GM19035 (cell line): ENCODE results near the gene MAP3K13.
"Not testable (repeated sequence)": the region's sequence is repeated elsewhere in the genome, so short reads cannot be mapped to it uniquely, and the experiment has no call there.

Experiments used
- ATAC-seq: cut with Tn5 transposase; IDR thresholded peaks from one replicate; pipeline ENCODE4 v1.9.1; 2021; ENCODE audit not compliant: unreplicated experiment

MAP3K13 gene

DNA sequence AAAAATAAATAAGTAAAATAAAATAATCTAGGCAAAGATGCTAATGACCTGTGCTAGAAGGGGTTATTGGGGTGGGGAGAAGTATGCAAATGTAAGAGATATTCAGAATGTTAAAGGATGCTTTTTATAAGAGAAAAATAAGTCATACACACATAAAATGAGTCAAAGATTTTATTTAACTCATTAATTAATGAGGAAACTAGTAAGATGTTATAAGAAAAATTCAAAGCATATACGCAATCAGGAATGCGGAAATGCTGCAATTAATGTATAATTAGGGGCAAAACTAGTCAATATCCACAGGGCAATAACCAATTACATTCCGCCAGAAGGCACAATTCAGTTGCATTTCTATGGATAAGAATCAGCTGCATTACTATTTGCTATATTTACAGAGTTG lies 30.1 kb downstream of the MAP3K13 start:
- no peak for ATAC-seq

DNA sequence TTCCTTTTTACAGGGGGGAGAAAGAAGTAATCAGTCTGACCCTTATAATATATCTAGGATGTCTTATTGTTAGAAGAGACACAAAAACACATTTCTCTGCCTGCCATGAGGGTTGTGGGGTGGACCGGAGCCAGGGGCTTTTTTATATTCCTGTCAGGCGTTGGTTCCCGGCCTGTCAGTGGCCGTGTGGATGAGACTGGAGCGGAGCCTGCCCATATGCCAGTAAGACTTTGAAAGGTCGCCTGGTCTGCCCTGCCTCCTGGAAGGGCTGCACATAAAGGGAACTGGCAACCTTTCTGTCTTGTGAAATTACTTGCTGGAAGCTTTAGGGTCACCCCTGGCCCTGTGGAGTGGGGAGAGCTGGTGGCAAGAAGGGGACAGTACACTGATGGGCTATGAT lies 34.7 kb downstream of the MAP3K13 start:
- no peak for ATAC-seq

DNA sequence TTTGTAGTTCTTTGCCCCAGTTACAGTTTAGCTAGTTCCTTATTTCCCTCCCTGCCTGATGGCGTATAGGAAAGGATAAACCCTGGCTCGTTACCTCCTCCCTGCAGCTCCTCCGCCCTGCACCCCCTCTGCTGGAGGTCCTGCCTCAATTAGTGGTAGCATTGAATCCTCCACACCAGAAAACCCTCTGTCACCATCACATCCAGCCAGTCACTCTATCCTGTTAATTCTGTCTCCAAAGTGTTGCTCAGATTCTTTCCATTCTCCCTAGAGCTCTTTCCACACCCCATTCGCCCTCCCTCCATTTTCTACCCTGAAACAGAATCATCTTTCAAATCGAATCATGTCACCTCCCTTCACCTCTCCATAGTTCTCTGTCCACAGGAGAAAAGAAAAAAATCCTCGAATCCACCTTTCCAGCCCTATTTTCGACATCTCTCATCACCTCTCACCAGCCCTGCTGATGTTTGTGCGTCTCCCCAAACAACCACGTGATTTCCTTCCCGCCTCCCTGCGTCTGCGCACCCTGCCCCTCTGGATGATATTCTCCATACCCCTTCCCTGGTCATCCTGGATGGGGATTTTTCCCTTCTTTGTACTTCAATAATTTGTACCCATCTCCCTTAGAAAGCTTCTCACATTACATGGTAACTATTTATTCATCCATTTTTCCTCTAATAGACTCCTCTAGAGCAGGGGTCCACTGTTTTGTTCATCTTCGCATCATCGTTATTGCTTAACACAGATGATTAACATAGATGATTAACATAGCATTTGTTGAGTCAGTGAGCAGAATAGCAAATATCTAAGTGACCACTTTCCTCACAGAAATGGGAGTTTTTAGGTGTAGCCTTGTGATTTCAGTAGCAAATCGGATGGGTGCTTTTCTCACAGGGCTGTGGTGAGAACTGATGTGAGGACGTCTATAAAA lies 37.1 kb downstream of the MAP3K13 start:
- no peak for ATAC-seq

- ATAC-seq, result no peak
Observed at GRCh38 chr3:185400866-185401265, 37.9 kb downstream of the MAP3K13 start.

DNA sequence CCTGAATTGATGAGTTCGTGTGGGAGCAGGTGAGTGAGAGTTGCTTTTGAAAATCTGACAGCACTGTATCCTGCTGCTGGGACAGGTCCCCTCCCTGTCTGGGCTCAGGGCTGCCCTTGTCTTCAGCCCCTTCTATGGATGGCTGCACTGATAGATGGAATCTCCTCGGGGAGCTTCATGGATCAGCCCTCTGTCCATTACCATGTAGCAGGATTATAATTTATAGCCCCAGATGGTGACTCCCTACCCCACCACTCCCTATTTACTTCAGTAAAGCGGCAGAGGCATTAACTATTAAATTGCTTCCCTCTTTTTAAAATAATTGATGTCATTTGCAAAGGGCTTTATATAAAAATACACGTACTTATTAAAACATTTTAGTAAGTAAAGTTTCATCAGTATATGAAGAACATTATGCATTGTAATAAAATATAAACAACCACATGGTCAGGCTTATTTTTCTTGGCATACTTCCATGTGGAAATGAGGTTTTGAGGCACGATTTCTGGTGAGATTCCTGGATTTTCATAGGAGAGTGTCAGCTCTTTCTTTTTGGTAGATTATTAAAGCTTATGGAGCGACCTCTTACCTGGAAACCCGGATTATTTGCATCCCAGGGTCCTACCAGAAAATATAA lies 38.5 kb downstream of the MAP3K13 start:
- ATAC-seq, result no peak

DNA sequence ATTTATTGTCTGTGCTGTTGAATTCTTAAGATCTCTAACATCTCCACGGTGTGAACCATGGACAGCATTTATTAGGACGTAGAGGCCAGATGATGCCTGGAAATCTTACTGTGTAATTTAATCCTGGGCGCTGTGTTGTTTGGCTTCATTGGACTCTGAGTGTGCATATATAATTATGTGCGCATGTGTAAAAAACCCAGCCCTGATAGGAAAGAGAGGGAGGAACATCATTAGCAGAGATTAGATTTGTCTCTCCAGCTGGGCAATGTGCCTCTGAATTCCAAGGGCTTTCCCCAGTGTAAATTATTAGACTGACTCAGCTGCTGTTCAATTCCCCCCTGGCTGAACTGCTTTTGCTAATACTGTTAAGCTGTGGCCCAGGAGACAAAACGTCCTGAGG lies 39.6 kb downstream of the MAP3K13 start:
- ATAC-seq, result no peak

DNA sequence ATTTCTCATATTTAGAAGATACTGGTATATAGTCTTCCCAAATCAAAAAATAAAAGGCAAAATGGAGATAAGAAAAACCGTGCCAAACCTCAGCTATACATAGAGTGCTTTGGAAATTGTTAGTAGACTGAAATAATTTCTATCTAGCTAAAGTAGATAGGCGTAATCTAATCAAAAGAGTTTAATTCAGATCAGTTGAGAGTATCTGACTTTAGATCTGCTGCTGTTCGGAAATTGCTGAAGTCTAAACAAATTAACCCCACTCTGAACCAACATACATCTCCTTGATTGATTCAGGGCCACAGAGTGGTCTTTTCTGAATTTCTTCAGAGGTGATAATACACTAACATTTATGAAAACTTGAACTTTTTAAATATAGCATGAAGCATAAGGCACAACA lies 40.1 kb downstream of the MAP3K13 start:
- no peak for ATAC-seq

- ATAC-seq, result no peak
Observed at GRCh38 chr3:185405243-185405642, 42.3 kb downstream of the MAP3K13 start.

- no peak for ATAC-seq
Observed at GRCh38 chr3:185405664-185406063, 42.7 kb downstream of the MAP3K13 start.

DNA sequence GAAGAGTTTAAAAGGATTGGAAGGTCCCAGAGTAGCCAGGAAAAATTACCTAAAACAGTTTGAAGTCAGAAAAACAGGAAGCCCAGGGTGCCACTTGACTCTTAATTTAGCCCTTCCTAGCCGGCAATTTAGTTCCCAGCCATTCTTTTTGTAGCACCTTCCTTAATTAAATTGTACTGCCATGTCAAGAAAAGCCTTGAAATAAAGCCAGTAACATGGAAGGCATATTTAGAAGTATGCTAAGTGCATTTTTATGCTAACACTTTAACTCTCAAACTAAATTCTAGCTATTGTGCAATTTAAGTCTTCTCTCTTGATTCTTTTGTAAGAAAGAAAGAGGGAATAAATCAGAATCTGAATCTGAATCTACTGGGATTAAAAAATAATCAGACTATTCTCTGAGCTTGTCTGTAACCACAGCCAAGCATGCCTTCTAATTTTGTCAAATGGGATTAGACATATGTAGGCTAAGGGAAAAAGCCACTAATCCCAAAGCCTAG lies 43.2 kb downstream of the MAP3K13 start:
- no peak for ATAC-seq

DNA sequence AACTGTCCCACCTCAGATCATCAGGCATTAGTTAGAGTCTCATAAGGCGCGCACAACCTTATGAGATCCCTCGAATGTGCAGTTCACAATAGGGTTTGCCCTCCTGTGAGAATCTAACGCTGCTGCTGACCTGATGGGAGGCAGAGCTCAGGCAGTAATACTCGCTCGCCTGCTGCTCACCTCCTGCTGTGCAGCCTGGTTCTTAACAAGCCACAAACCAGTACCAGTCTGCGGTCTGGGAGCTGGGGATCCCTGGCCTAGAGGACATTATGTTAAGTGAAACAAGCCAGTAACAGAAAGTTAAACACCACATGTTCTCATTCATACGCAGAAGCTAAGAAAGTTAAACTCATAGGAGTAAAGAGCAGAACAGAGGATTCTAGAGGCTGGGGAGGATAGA lies 47.0 kb downstream of the MAP3K13 start:
- no peak for ATAC-seq

- ATAC-seq, result no peak
Observed at GRCh38 chr3:185411133-185411532, 48.2 kb downstream of the MAP3K13 start.

- ATAC-seq, result no peak
Observed at GRCh38 chr3:185416513-185416912, 53.6 kb downstream of the MAP3K13 start.

DNA sequence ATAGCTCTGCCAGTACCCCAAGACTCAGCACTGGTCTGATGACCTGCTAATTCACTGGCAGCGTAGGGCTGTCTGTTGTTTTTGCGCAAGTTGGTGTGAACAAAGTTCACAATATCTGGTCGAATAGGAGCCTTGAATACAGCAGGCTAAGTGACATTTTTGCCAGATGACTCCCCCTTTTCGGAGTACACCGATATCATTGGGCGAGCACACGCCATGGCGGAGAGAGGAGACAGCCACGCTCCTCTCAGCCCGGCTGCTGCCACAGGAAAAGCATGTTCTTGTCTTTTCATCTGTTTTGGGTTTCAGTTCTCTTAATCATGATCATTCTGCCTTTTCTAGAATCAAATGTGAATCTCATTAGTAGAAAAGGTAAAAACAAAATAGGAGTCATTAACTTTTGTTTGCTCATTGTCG lies 55.6 kb downstream of the MAP3K13 start:
- ATAC-seq, result not testable (repeated sequence)

DNA sequence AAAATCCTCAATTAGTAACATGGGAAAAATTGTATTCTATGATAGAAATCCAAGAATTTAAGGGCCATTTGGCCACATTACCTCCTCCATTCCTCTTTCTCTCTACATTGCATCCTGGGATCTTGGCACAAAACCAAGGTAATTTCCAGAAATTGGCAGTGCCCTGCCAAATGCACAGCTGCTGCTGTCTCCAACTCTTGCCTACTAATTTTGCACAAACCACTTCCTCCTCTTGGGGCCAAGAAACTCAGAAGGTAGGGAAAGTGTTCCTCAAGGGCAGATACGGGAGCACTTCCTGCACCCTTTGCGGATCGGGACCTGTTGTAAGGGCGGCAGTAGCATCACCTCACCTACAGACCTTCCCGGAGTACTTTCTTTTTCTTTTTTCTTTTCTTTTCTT lies 57.8 kb downstream of the MAP3K13 start:
- no peak for ATAC-seq

GRCh38 chr3:185421577-185422232 lies 58.8 kb downstream of the MAP3K13 start:
- ATAC-seq, result peak; percentile 59

- ATAC-seq, result no peak
Observed at GRCh38 chr3:185422677-185423076, 59.7 kb downstream of the MAP3K13 start.

- ATAC-seq, result peak; percentile 47
Observed at GRCh38 chr3:185423178-185423577, 60.2 kb downstream of the MAP3K13 start.

DNA sequence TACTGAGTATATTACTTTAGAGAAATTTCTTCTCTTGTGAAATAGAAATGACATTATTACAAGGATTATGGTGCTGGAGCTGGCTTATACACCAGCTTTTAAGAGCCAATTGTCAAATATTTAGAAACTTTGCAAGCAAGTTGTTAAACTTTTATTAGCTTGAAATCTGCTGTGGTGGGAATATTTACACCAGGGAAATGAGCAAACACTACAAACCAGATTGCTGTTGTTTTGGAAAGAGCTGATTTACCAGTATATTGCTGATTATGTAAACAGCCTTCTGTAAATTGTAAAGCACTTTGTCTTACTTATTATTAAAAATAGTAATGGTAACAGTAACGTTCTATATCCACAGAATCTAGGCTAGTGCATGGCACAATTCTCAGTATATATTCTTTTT lies 61.5 kb downstream of the MAP3K13 start:
- no peak for ATAC-seq

- no peak for ATAC-seq
Observed at GRCh38 chr3:185430375-185430774, 67.4 kb downstream of the MAP3K13 start.

- no peak for ATAC-seq
Observed at GRCh38 chr3:185439745-185440466, 77.0 kb downstream of the MAP3K13 start.
